Stimulated activated effector memory CD8-positive, alpha-beta T cell treated with anti-CD3 and anti-CD28 coated beads, Interleukin-12 subunit alpha, Interleukin-12 subunit beta, amount 100 ng/mL, for 72 hours (primary cell): ENCODE results near the gene FIG4.
"Not testable (repeated sequence)": the region's sequence is repeated elsewhere in the genome, so short reads cannot be mapped to it uniquely, and the experiment has no call there.

Experiments used
- ATAC-seq: fragments of 150-1000 bp; cut with Tn5 transposase; 2 replicates; pipeline ENCODE4 v1.10.0; 2021
- DNase-seq, 2 donors: peaks; one replicate each; pipeline ENCODE4 v3.0.0; 2021 to 2022; ENCODE audit warnings: low spot score in 2 of 2
- H3K27ac Mint-ChIP-seq: one replicate; pipeline ENCODE4 v1.8.0; 2022; ENCODE audit warnings: mild to moderate bottlenecking, mixed read lengths
- H3K36me3 Mint-ChIP-seq: one replicate; pipeline ENCODE4 v1.8.0; 2022; ENCODE audit warnings: mild to moderate bottlenecking, mixed read lengths
- H3K4me1 Mint-ChIP-seq: one replicate; pipeline ENCODE4 v1.8.0; 2022; ENCODE audit warnings: mixed read lengths
- H3K4me3 Mint-ChIP-seq: one replicate; pipeline ENCODE4 v1.8.0; 2022; ENCODE audit warnings: mild to moderate bottlenecking, mixed read lengths
- H3K9me3 Mint-ChIP-seq: one replicate; pipeline ENCODE4 v1.8.0; 2022; ENCODE audit warnings: mixed read lengths

FIG4 gene

GRCh38 chr6:109720311-109720710, 29.2 kb downstream of the FIG4 start:
- H3K36me3 Mint-ChIP-seq = peaks cover 39% of the 10 kb centered on the region

GRCh38 chr6:109722011-109722410, 30.9 kb downstream of the FIG4 start:
- DNase-seq (no peak), ATAC-seq (no peak)
- no peak overlapping the region for H3K27ac Mint-ChIP-seq
- H3K4me1 Mint-ChIP-seq = no peaks in the 10 kb centered on the region
- H3K4me3 Mint-ChIP-seq = no peak overlapping the region
- H3K9me3 Mint-ChIP-seq = peaks cover 2% of the 10 kb centered on the region
- peaks cover 24% of the 10 kb centered on the region for H3K36me3 Mint-ChIP-seq

More at GRCh38 chr6:109720311-109720710, 29.2 kb downstream of the FIG4 start:
- ATAC-seq = no peak
- no peaks in the 10 kb centered on the region for H3K4me1 Mint-ChIP-seq
- no peak overlapping the region for H3K27ac Mint-ChIP-seq
- DNase-seq = no peak
- H3K4me3 Mint-ChIP-seq = no peak overlapping the region
- H3K9me3 Mint-ChIP-seq = peaks cover 2% of the 10 kb centered on the region

- H3K36me3 Mint-ChIP-seq = peaks cover 22% of the 10 kb centered on the region
Observed at GRCh38 chr6:109722564-109723254, 31.6 kb downstream of the FIG4 start.

GRCh38 chr6:109725250-109725649, 34.2 kb downstream of the FIG4 start:
- H3K4me1 Mint-ChIP-seq, H3K9me3 Mint-ChIP-seq, DNase-seq, ATAC-seq, H3K4me3 Mint-ChIP-seq, H3K27ac Mint-ChIP-seq: not testable (repeated sequence)
- H3K36me3 Mint-ChIP-seq = peaks cover 12% of the 10 kb centered on the region

More at GRCh38 chr6:109722564-109723254, 31.6 kb downstream of the FIG4 start:
- Mint-ChIP-seq H3K27ac (no peak overlapping the region), H3K4me1 (no peaks in the 10 kb centered on the region), H3K9me3 (peaks cover 2% of the 10 kb centered on the region), H3K4me3 (no peak overlapping the region)
- no peak for ATAC-seq
- DNase-seq = no peak

GRCh38 chr6:109736273-109737025, 45.4 kb downstream of the FIG4 start:
- H3K27ac Mint-ChIP-seq = no peak overlapping the region
- no peaks in the 10 kb centered on the region for H3K4me1 Mint-ChIP-seq
- DNase-seq (no peak), ATAC-seq (no peak)
- H3K9me3 Mint-ChIP-seq = no peaks in the 10 kb centered on the region
- H3K36me3 Mint-ChIP-seq = peaks cover 6% of the 10 kb centered on the region
- no peak overlapping the region for H3K4me3 Mint-ChIP-seq

- no peak for DNase-seq
- Mint-ChIP-seq H3K36me3 (peaks cover 6% of the 10 kb centered on the region), H3K4me1 (no peaks in the 10 kb centered on the region), H3K9me3 (no peaks in the 10 kb centered on the region), H3K4me3 (no peak overlapping the region), H3K27ac (no peak overlapping the region)
- ATAC-seq = no peak
Observed at GRCh38 chr6:109738255-109738654, 47.2 kb downstream of the FIG4 start.

- H3K9me3 Mint-ChIP-seq = no peaks in the 10 kb centered on the region
- ATAC-seq (no peak), DNase-seq (no peak)
- H3K36me3 Mint-ChIP-seq = peaks cover 6% of the 10 kb centered on the region
- H3K4me1 Mint-ChIP-seq = no peaks in the 10 kb centered on the region
- H3K27ac Mint-ChIP-seq = no peak overlapping the region
- H3K4me3 Mint-ChIP-seq = no peak overlapping the region
Observed at GRCh38 chr6:109738667-109739066, 47.6 kb downstream of the FIG4 start.

GRCh38 chr6:109739686-109740085, 48.6 kb downstream of the FIG4 start:
- ATAC-seq (no peak), DNase-seq (no peak)
- Mint-ChIP-seq H3K4me3 (no peak overlapping the region), H3K4me1 (no peaks in the 10 kb centered on the region), H3K27ac (no peak overlapping the region), H3K9me3 (no peaks in the 10 kb centered on the region), H3K36me3 (peaks cover 6% of the 10 kb centered on the region)

GRCh38 chr6:109740787-109741186, 49.7 kb downstream of the FIG4 start:
- Mint-ChIP-seq H3K36me3 (peaks cover 2% of the 10 kb centered on the region), H3K9me3 (no peaks in the 10 kb centered on the region), H3K4me1 (no peaks in the 10 kb centered on the region), H3K4me3 (no peak overlapping the region), H3K27ac (no peak overlapping the region)
- DNase-seq (no peak), ATAC-seq (no peak)

GRCh38 chr6:109743739-109744138, 52.6 kb downstream of the FIG4 start:
- Mint-ChIP-seq H3K9me3 (no peaks in the 10 kb centered on the region), H3K36me3 (no peaks in the 10 kb centered on the region), H3K4me3 (no peak overlapping the region), H3K27ac (no peak overlapping the region), H3K4me1 (no peaks in the 10 kb centered on the region)
- DNase-seq (no peak), ATAC-seq (no peak)

GRCh38 chr6:109744779-109745178, 53.7 kb downstream of the FIG4 start:
- not testable (repeated sequence) for H3K4me1 Mint-ChIP-seq, ATAC-seq, H3K9me3 Mint-ChIP-seq, H3K4me3 Mint-ChIP-seq, H3K27ac Mint-ChIP-seq, H3K36me3 Mint-ChIP-seq, DNase-seq

GRCh38 chr6:109747221-109747620, 56.1 kb downstream of the FIG4 start:
- Mint-ChIP-seq H3K36me3 (no peaks in the 10 kb centered on the region), H3K27ac (no peak overlapping the region)

GRCh38 chr6:109759098-109759955, 68.2 kb downstream of the FIG4 start:
- H3K27ac Mint-ChIP-seq = peak overlapping the region; percentile 17
- peaks cover 11% of the 10 kb centered on the region for H3K36me3 Mint-ChIP-seq
- ATAC-seq (no peak), DNase-seq (no peak)
- peaks cover 8% of the 10 kb centered on the region for H3K9me3 Mint-ChIP-seq
- H3K4me3 Mint-ChIP-seq = no peak overlapping the region
- H3K4me1 Mint-ChIP-seq = peaks cover 6% of the 10 kb centered on the region

More at GRCh38 chr6:109747221-109747620, 56.1 kb downstream of the FIG4 start:
- Mint-ChIP-seq H3K4me1 (no peaks in the 10 kb centered on the region), H3K4me3 (no peak overlapping the region), H3K9me3 (no peaks in the 10 kb centered on the region)
- ATAC-seq (no peak), DNase-seq (no peak)

- H3K27ac Mint-ChIP-seq = no peak overlapping the region
- DNase-seq (no peak), ATAC-seq (peak; percentile 58)
- H3K4me1 Mint-ChIP-seq = peaks cover 6% of the 10 kb centered on the region
- H3K9me3 Mint-ChIP-seq = peaks cover 8% of the 10 kb centered on the region
- no peak overlapping the region for H3K4me3 Mint-ChIP-seq
- peaks cover 11% of the 10 kb centered on the region for H3K36me3 Mint-ChIP-seq
Observed at GRCh38 chr6:109760208-109760607, 69.1 kb downstream of the FIG4 start.

GRCh38 chr6:109762166-109762565, 71.1 kb downstream of the FIG4 start:
- Mint-ChIP-seq H3K4me3 (no peak overlapping the region), H3K4me1 (peaks cover 6% of the 10 kb centered on the region), H3K27ac (no peak overlapping the region), H3K9me3 (peaks cover under 1% of the 10 kb centered on the region), H3K36me3 (peaks cover 14% of the 10 kb centered on the region)
- no peak for ATAC-seq
- no peak for DNase-seq
